Hematopoietic multipotent progenitor cell treated with erythropoietin and hydrocortisone succinate and interleukin-3 and kit ligand, for 6 days (in vitro differentiated cells): ENCODE measurements around the gene MRPL48.
A peak's percentile ranks its signal among the peaks of the same experiment; 100 is the strongest.

Experiments
- DNase-seq: peaks from one replicate; pipeline ENCODE4 v3.0.0-alpha.2; 2015

The MRPL48 gene

DNA sequence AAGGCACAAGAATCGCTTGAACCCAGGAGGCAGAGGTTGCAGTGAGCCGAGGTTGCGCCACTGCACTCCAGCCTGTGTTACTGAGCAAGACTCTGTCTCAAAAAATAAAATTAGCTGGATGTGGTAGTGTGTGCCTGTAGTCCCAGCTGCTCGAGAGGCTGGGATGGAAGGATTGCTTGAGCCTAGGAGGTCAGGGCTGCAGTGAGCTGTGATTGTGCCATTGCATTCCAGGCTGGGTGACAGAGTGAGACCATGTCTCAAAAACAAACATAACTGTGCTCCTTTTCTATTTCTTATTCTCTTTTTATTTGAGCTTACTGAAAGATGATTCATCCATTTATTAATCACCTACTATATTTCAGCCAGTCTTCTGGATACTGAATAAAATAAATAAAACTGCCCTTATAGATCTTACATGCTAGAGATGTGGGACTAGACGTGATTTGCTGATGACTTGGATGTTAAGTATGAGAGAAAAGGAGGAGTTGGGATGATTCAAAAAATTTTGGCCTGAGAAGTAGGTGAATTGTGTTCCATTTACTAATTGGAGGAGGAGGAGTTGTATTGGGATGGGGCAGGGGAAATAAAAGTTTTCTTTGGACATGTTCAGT, 107.2 kb downstream of the MRPL48 start:
- no peak for DNase-seq

GRCh38 chr11:73902303-73902702, 114.6 kb downstream of the MRPL48 start:
- DNase-seq = no peak

DNA sequence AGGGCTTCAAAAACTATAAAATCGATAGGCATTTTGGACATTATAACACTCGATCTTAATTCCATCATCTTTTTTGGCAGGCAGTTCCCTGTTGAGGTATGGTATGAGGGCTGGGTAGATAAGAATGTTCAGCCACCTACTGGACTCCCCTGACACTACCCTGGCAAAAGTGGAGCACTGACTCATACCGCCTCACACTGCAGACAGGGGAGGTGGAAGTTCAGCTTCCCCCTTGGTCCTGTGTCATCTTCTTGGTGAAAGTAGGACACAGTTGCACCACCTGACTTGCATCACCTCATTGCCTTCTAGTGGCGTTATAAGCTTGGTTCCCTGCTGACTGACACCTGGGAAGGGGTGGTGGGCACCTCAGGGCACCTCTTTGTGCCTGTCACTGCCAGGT, 119.5 kb downstream of the MRPL48 start:
- DNase-seq = peak; percentile 73

- no peak for DNase-seq
Measured at GRCh38 chr11:73912026-73912425, 124.4 kb downstream of the MRPL48 start.

- DNase-seq = no peak
Measured at GRCh38 chr11:73913472-73913871, 125.8 kb downstream of the MRPL48 start.

DNA sequence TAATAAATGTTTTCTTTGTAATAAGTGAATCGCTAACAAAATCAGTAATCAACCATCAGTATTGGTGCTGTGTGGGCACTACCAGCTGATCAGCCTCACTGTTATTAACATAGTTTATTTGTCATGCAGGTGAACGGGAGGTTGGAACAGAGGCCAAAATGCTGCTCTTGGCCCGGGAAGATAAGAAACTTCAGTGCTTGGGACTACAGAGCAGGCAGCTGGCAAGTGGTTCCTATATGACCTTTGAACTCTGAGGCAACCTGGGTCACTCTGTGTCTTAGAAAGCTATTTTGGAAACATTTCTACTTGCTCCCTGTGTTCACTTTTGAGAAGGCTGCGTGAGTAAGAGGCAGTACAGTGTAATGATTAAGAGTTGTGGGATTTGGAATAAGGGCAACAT, 126.6 kb downstream of the MRPL48 start:
- DNase-seq = peak; percentile 5
